Tibial nerve (tissue), 4 donors: ENCODE data around the gene REN. TPM values are rescaled to one million over a fixed set of nuclear protein-coding genes. Genes with fewer than 3 reads are reported as not detected.

Experiments
- DNase-seq, 2 donors: peaks; one replicate each; pipeline ENCODE4 v3.0.0-alpha.2; 2019; ENCODE audit warnings: low spot score in 2 of 2
- H3K27ac ChIP-seq, 4 donors: fragments of 200-600 bp; sonication (generic) in 3 of 4; one replicate each; pipeline ENCODE4 v1.5.1; 2017 to 2019; ENCODE audit warnings: mild to moderate bottlenecking in 1 of 4
- H3K27me3 ChIP-seq, 2 donors: fragments of 200-600 bp; sonication (generic) in 1 of 2; one replicate each; pipeline versions ENCODE4 v1.5.1 to v1.6.0; 2017 to 2019
- H3K36me3 ChIP-seq, 3 donors: fragments of 200-600 bp; sonication (generic); one replicate each; pipeline ENCODE4 v1.5.1; 2018 to 2019
- H3K4me1 ChIP-seq, 4 donors: fragments of 200-600 bp; sonication (generic) in 3 of 4; one replicate each; pipeline ENCODE4 v1.5.1; 2017 to 2019
- H3K4me3 ChIP-seq, 4 donors: fragments of 200-600 bp; sonication (generic) in 3 of 4; one replicate each; pipeline ENCODE4 v1.5.1; 2017 to 2019; ENCODE audit warnings: mild to moderate bottlenecking in 1 of 4, moderate library complexity in 1 of 4
- H3K9me3 ChIP-seq, 4 donors: fragments of 200-600 bp; sonication (generic) in 3 of 4; one replicate each; pipeline ENCODE4 v1.5.1; 2017 to 2019
- CTCF ChIP-seq, 5 experiments: fragments of 200-600 bp in 3 of 5; fragments of 450-650 bp in 2 of 5; sonication (generic) in 3 of 5; IDR thresholded peaks; one replicate each; pipeline ENCODE4 v1.5.1; 2016 to 2019; ENCODE audit warnings: antibody characterized with exemption in 5 of 5, mild to moderate bottlenecking in 3 of 5, moderate library complexity in 2 of 5
- EP300 ChIP-seq, 2 donors: sonication (generic); formaldehyde crosslinking; IDR thresholded peaks; one replicate each; pipeline ENCODE4 v1.6.1; 2017; ENCODE audit warnings: antibody characterized with exemption in 2 of 2, mild to moderate bottlenecking in 1 of 2
- POLR2A ChIP-seq, 2 donors: fragments of 450-650 bp; IDR thresholded peaks; one replicate each; pipeline ENCODE4 v1.6.1; 2017; ENCODE audit warnings: antibody characterized with exemption in 2 of 2, mild to moderate bottlenecking in 2 of 2, moderate library complexity in 2 of 2
- WGBS, 2 donors: methylation state at CpG; one replicate each; pipeline ENCODE4 v1.1.5; 2018; 5-methylcytosine and 5-hydroxymethylcytosine counted together
- total RNA-seq, 4 donors: library from RNA; depleted of rRNA; stranded (reverse); fragments of >200 nt; gene quantifications; one replicate each; pipeline ENCODE4 v1.1.0, GENCODE V29; 2016

REN gene
- total RNA-seq, 4 donors from 2014 or later, result not detected

- Histone ChIP-seq H3K27ac (peak within 1 kb of the TSS; percentile 78 to 96 (median 88)), H3K9me3 (no peaks in the 10 kb centered on the region), H3K27me3 (no peaks in the 10 kb centered on the region), H3K4me3 (peak within 1 kb of the TSS; percentile 70 to 80 (median 73)), H3K4me1 (peaks cover 0 to 58% (median 5%) of the 10 kb centered on the region in 4 donors), H3K36me3 (peaks cover 0 to 5% (median 0%) of the 10 kb centered on the region in 3 donors)
- DNase-seq, result peak; percentile 42 to 48
- TF ChIP-seq POLR2A (IDR thresholded peaks at IDR 0.05) (peak; percentile 13 to 52), EP300 (IDR thresholded peaks at IDR 0.05) (peak in 1 of 2 donors; percentile 56), CTCF (IDR thresholded peaks at IDR 0.05) (no peak)
- 0 to 2% methylated on average over 9 to 17 of the region's 94 CpGs for WGBS, 2 donors
Observed at GRCh38 chr1:204151552-204152309, 14.4 kb downstream of the REN start, which contains the start of gene ETNK2. Gene ETNK2, minus strand, starts transcription at chr1:204152044. Its CDS starts 192 bp downstream, at chr1:204151852.

GRCh38 chr1:204150702-204151551, 15.2 kb downstream of the REN start:
- H3K9me3 ChIP-seq, result no peaks in the 10 kb centered on the region
- H3K27me3 ChIP-seq, result no peaks in the 10 kb centered on the region
- TF ChIP-seq CTCF (IDR thresholded peaks at IDR 0.05) (no peak), POLR2A (IDR thresholded peaks at IDR 0.05) (no peak), EP300 (IDR thresholded peaks at IDR 0.05) (no peak)
- peaks cover 0 to 58% (median 5%) of the 10 kb centered on the region in 4 donors for H3K4me1 ChIP-seq
- 18 to 33% methylated on average over 18 to 23 of the region's 33 CpGs for WGBS, 2 donors
- peaks cover 0 to 13% (median 0%) of the 10 kb centered on the region in 3 donors for H3K36me3 ChIP-seq
- H3K27ac ChIP-seq, result peak overlapping the region; percentile 78 to 96 (median 88)
- H3K4me3 ChIP-seq, result peak overlapping the region; percentile 65 to 80 (median 73)
- peak; percentile 35 to 60 for DNase-seq

GRCh38 chr1:204149635-204150565, 16.2 kb downstream of the REN start:
- Histone ChIP-seq H3K36me3 (peaks cover 0 to 23% (median 0%) of the 10 kb centered on the region in 3 donors), H3K27ac (peak overlapping the region; percentile 78 to 96 (median 88)), H3K9me3 (no peaks in the 10 kb centered on the region), H3K4me3 (peak overlapping the region in 3 of 4 donors; percentile 65 to 80 (median 73)), H3K4me1 (peaks cover 0 to 58% (median 5%) of the 10 kb centered on the region in 4 donors), H3K27me3 (no peaks in the 10 kb centered on the region)
- no peak for TF ChIP-seq POLR2A (IDR thresholded peaks at IDR 0.05)
- TF ChIP-seq EP300 (IDR thresholded peaks at IDR 0.05), result peak; percentile 53 to 86
- peak; percentile 30 to 59 for DNase-seq
- 67 to 72% methylated on average over 16 of the region's 16 CpGs for WGBS, 2 donors

- H3K36me3 ChIP-seq, result peaks cover 0 to 29% (median 0%) of the 10 kb centered on the region in 3 donors
- TF ChIP-seq EP300 (IDR thresholded peaks at IDR 0.05) (no peak), CTCF (IDR thresholded peaks at IDR 0.05) (no peak), POLR2A (IDR thresholded peaks at IDR 0.05) (no peak)
- peaks cover 0 to 58% (median 5%) of the 10 kb centered on the region in 4 donors for H3K4me1 ChIP-seq
- H3K9me3 ChIP-seq, result no peaks in the 10 kb centered on the region
- 61 to 77% methylated on average over 2 of the region's 2 CpGs for WGBS, 2 donors
- peak overlapping the region in 1 of 4 donors; percentile 80 for H3K4me3 ChIP-seq
- DNase-seq, result no peak
- no peaks in the 10 kb centered on the region for H3K27me3 ChIP-seq
- peak overlapping the region; percentile 25 to 96 (median 84) for H3K27ac ChIP-seq
Observed at GRCh38 chr1:204149107-204149506, 17.0 kb downstream of the REN start.
